Transverse colon (tissue), 4 donors: ENCODE results near the gene CYP4B1. TPM values are rescaled to one million over a fixed set of nuclear protein-coding genes. Genes with fewer than 3 reads are reported as not detected.

Experiments
- DNase-seq: peaks from one replicate; pipeline ENCODE4 v3.0.0-alpha.2; 2019
- H3K27ac ChIP-seq, 4 donors: fragments of 200-600 bp; sonication (generic); 2 replicates each; pipeline ENCODE4 v1.5.1; 2016 to 2018; ENCODE audit warnings: inconsistent platforms in 4 of 4
- H3K27me3 ChIP-seq: fragments of 200-600 bp; sonication (generic); 2 replicates; pipeline ENCODE4 v1.5.1; 2017; ENCODE audit warnings: inconsistent platforms
- H3K36me3 ChIP-seq, 4 donors: fragments of 200-600 bp; sonication (generic); 2 replicates each; pipeline ENCODE4 v1.5.1; 2017 to 2019; ENCODE audit warnings: inconsistent platforms in 4 of 4
- H3K4me1 ChIP-seq, 4 donors: fragments of 200-600 bp; sonication (generic); 2 replicates each; pipeline ENCODE4 v1.5.1; 2017 to 2020; ENCODE audit warnings: inconsistent platforms in 4 of 4
- H3K4me3 ChIP-seq, 4 donors: fragments of 200-600 bp; sonication (generic); 1 replicate in 1 of 4; 2 replicates in 3 of 4; pipeline versions ENCODE4 v1.5.1 to v1.6.1; 2017 to 2019; ENCODE audit warnings: inconsistent platforms in 4 of 4
- H3K9me3 ChIP-seq, 2 donors: fragments of 200-600 bp; sonication (generic); 2 replicates each; pipeline ENCODE4 v1.5.1; 2017 to 2019; ENCODE audit warnings: inconsistent platforms in 2 of 2
- CTCF ChIP-seq, 5 experiments: fragments of 200-600 bp in 3 of 5; fragments of 450-650 bp in 2 of 5; sonication (generic) in 3 of 5; IDR thresholded peaks; 1 replicate in 2 of 5; 2 replicates in 3 of 5; pipeline ENCODE4 v1.5.1; 2016 to 2017; ENCODE audit warnings: antibody characterized with exemption in 5 of 5, inconsistent platforms in 3 of 5, mild to moderate bottlenecking in 2 of 5, moderate library complexity in 1 of 5
- EP300 ChIP-seq: sonication (generic); formaldehyde crosslinking; IDR thresholded peaks from one replicate; pipeline ENCODE4 v1.6.1; 2017; ENCODE audit warnings: antibody characterized with exemption, low read depth
- POLR2A ChIP-seq: fragments of 450-650 bp; IDR thresholded peaks from one replicate; pipeline ENCODE4 v1.6.1; 2016; ENCODE audit warnings: antibody characterized with exemption, mild to moderate bottlenecking, moderate library complexity
- POLR2AphosphoS5 ChIP-seq, 3 donors: sonication (generic); formaldehyde crosslinking; IDR thresholded peaks; one replicate each; pipeline ENCODE4 v1.6.1; 2016; ENCODE audit warnings: antibody characterized with exemption in 3 of 3
- WGBS, 2 donors: methylation state at CpG; one replicate each; pipeline ENCODE4 v1.1.5; 2018; ENCODE audit warnings: low coverage in 1 of 2; 5-methylcytosine and 5-hydroxymethylcytosine counted together
- in situ Hi-C, 4 donors: fragments of 200-750 bp; cut with MboI; loops; one replicate each; pipeline versions ENCODE4 v1.15.0 to v1.15.1; 2017; ENCODE audit warnings: low sequenced_read_pairs in 3 of 4, low pct_ligation_motif_present in 1 of 4, low pct_unique_long_range_greater_than_20kb in 1 of 4
- intact Hi-C: fragments of 100-400 bp; cut with DNase I; formaldehyde crosslinking; loops from one replicate; pipeline ENCODE4 v1.15.1; 2023; ENCODE audit warnings: low total_unique reads
- total RNA-seq, 4 donors: library from RNA; depleted of rRNA; stranded (reverse); fragments of >200 nt; gene quantifications; one replicate each; pipeline ENCODE4 v1.1.0, GENCODE V29; 2016

Gene CYP4B1
- total RNA-seq, 4 donors from 2014 or later = 2.4 to 77.8 (median 25.2) TPM

DNA sequence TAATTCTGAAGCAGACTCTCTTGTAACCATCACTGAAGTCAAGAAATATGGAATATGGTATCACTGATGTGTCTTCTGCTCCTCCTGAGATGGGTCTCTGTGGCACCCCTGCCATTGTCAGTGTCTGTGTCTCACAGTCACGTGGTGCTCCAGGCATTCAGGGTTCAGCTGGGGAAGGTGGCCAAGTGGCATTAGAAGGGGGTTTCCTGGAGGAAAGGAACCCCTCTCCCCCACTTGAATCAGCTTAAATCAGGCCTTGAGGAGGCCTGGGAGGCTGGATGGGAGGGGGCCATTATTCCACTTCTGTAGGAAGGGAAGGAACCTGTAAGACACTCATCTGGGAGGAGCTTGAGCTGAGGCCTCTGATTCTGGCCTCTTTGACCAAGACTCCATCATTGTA is 20.5 kb downstream of the CYP4B1 start:
- no peaks in the 10 kb centered on the region for H3K9me3 ChIP-seq
- WGBS, 2 donors = 79% methylated on average over 1 of the region's 1 CpG; no CpG with 5 or more reads in 1 of the 2 donors
- no peak overlapping the region for H3K27ac ChIP-seq
- intact Hi-C loops = no loop called here
- no peaks in the 10 kb centered on the region for H3K27me3 ChIP-seq
- TF ChIP-seq CTCF (IDR thresholded peaks at IDR 0.05) = no peak
- TF ChIP-seq POLR2A = no peak
- DNase-seq = no peak
- no peaks in the 10 kb centered on the region for H3K4me1 ChIP-seq
- no peak overlapping the region for H3K4me3 ChIP-seq
- no peaks in the 10 kb centered on the region for H3K36me3 ChIP-seq
- in situ Hi-C loops = no loop called here

DNA sequence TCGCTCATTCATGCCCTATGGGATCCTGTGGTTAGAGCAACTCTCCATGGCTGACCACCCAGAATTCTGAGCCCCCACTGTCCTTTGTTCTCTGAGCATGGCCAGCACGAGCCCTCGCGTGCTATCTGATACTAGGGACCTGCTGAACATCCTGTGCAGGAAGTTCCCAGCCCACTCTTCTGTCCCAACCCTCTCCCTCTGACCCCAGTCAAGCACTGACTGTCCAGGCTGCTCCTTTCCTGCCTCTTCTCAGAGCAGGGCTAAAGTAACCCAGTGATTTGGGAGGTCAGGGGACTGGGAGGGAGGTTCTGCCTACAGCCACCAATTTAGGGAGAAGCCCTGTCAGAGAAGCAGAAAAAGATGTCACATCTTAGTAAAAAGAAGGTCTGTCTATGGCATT is 21.2 kb downstream of the CYP4B1 start:
- DNase-seq = no peak
- in situ Hi-C loops = no loop called here
- H3K36me3 ChIP-seq = no peaks in the 10 kb centered on the region
- intact Hi-C loops = no loop called here
- H3K4me3 ChIP-seq = no peak overlapping the region
- TF ChIP-seq CTCF (IDR thresholded peaks at IDR 0.05) (no peak), POLR2A (no peak), POLR2AphosphoS5 (IDR thresholded peaks at IDR 0.05) (no peak), EP300 (no peak)
- no peaks in the 10 kb centered on the region for H3K9me3 ChIP-seq
- WGBS, 2 donors = 61 to 100% methylated on average over 1 to 4 of the region's 4 CpGs
- no peaks in the 10 kb centered on the region for H3K4me1 ChIP-seq
- no peak overlapping the region for H3K27ac ChIP-seq
- H3K27me3 ChIP-seq = no peaks in the 10 kb centered on the region

- H3K27me3 ChIP-seq = no peaks in the 10 kb centered on the region
- intact Hi-C loops = no loop called here
- WGBS, 2 donors = 36% methylated on average over 5 of the region's 5 CpGs; no CpG with 5 or more reads in 1 of the 2 donors
Observed at GRCh38 chr1:46820560-46821060, 21.8 kb downstream of the CYP4B1 start.

DNA sequence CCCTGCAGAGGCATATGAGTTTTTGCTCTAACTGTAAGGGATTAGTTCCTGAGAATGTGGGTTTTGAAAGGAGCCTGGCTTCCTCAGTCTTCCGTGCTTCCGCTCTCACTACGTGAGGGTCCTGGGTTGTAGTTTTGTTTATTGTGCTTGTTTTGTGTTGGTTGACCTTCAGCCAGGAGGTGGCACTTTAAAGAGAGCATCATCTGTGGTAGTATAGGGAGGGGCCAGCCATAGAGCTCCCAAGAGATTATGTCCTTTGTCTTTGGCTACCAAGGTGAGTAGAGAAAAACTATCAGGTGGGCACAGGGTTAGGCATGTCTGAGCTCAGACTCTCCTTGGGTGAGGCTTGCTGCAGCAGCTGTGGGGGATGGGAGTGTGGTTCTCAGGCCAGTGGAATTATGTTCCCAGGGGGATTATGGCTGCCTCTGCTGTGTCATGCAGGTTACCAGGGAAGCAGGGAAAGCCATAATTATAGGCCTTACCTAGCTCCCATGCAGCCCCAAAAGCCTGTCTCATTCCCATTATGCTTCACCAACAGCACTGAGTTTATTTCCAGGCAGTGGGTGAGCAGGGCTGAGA is 23.5 kb downstream of the CYP4B1 start:
- no peaks in the 10 kb centered on the region for H3K36me3 ChIP-seq
- no peak overlapping the region for H3K4me3 ChIP-seq
- H3K9me3 ChIP-seq = no peaks in the 10 kb centered on the region
- intact Hi-C loops = no loop called here
- TF ChIP-seq POLR2AphosphoS5 (IDR thresholded peaks at IDR 0.05) (no peak), POLR2A (no peak), CTCF (IDR thresholded peaks at IDR 0.05) (no peak), EP300 (no peak)
- H3K4me1 ChIP-seq = no peaks in the 10 kb centered on the region
- no peak for DNase-seq
- in situ Hi-C loops = no loop called here
- H3K27ac ChIP-seq = no peak overlapping the region
- H3K27me3 ChIP-seq = no peaks in the 10 kb centered on the region
- WGBS, 2 donors = 56 to 89% methylated on average over 3 of the region's 3 CpGs

More at GRCh38 chr1:46820560-46821060, 21.8 kb downstream of the CYP4B1 start:
- TF ChIP-seq CTCF (IDR thresholded peaks at IDR 0.05) = no peak
- TF ChIP-seq POLR2AphosphoS5 (IDR thresholded peaks at IDR 0.05) = no peak
- no peak for TF ChIP-seq EP300
- TF ChIP-seq POLR2A = no peak
- no peak for DNase-seq
- in situ Hi-C loops = no loop called here
- H3K4me1 ChIP-seq = no peaks in the 10 kb centered on the region
- no peaks in the 10 kb centered on the region for H3K36me3 ChIP-seq
- H3K4me3 ChIP-seq = no peak overlapping the region
- no peaks in the 10 kb centered on the region for H3K9me3 ChIP-seq
- no peak overlapping the region for H3K27ac ChIP-seq
